SIG-M5 treated with dmso at 0.1 percent for 504 hours (cell line): ENCODE results near the gene PRR23B.
"Not testable (repeated sequence)": the region's sequence is repeated elsewhere in the genome, so short reads cannot be mapped to it uniquely, and the experiment has no call there.

Source experiments
- DNase-seq: peaks from one replicate; lab custom pipeline; 2025; ENCODE audit not compliant: unreplicated experiment; lab: John Stamatoyannopoulos, UW

PRR23B gene

DNA sequence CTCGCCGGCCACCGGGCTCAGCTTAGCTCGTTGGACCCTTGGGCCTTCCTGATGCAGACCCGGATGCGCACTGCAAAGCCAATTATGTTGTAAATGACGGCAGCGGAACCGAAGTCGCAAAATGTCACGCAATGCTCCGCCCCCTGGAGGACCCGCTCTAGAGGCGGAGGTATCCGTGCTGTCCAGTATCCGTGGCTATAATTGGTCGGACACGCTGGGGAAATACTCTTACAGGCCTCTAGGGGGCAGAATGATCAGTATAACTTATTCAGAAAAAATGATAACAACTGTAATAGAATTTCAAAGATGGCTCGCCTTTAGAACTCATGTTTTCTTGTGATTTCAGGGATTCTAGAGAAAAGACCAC, at the start of gene PRR23B:
PRR23B (minus strand) TSS at position 59 of the 367 bp plus-strand sequence. CDS start 265 bp downstream, outside the sequence.
- no peak for DNase-seq

DNA sequence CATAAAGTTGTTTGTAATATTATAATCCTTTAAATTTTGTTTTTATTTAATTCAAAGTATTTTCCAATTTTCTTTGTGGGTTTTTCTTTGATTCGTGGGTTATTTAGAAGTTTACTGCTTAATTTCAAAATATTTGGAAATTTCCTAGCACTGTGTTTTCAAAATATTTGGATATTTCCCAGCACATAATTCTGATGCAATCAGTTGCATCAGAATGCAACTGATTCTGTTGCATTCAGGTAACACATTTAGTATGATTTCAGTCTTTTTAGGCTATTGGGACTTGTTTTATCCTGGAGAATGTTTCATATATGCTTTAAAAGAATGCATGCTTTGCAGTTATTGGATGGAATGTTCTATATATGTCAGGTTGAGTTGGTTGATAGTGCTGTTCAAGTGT, 42.2 kb upstream of the PRR23B start:
- DNase-seq: no peak

DNA sequence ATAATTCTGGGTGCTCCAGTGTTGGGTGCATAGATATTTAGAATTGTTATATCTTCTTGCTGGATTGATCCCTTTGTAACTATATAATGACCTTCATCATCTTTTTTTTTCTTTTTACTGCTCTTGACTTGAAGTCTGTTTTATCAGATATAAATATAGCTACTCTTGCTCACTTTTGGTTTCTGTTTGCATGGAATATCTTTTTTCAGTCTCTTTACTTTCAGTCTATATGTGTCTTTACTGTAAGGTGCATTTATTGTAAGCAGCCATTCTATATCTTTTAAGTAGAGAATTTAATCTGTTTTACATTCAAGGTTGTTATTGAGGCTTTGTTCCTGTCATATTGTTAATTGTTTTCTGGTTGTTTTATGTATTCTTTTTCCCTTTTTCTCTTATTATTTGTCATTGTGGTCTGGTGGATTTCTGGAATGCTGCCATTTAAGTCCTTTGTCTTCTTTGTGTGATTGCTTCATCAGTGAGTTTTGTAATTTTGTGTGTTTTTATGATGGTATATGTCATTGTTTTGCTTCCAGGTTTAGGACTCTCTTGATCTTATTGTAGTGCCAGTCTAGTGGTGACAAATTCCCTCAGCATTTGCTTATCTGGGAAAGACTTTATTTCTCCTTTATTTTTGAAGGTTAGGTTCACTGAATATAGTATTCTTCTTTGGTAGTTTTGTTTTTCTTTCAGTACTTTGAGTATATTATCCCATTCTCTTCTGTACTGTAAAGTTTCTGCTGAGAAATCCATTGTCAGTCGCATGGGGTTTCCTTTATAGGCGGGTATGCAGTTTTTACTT, 32.3 kb upstream of the PRR23B start:
- no peak for DNase-seq

DNA sequence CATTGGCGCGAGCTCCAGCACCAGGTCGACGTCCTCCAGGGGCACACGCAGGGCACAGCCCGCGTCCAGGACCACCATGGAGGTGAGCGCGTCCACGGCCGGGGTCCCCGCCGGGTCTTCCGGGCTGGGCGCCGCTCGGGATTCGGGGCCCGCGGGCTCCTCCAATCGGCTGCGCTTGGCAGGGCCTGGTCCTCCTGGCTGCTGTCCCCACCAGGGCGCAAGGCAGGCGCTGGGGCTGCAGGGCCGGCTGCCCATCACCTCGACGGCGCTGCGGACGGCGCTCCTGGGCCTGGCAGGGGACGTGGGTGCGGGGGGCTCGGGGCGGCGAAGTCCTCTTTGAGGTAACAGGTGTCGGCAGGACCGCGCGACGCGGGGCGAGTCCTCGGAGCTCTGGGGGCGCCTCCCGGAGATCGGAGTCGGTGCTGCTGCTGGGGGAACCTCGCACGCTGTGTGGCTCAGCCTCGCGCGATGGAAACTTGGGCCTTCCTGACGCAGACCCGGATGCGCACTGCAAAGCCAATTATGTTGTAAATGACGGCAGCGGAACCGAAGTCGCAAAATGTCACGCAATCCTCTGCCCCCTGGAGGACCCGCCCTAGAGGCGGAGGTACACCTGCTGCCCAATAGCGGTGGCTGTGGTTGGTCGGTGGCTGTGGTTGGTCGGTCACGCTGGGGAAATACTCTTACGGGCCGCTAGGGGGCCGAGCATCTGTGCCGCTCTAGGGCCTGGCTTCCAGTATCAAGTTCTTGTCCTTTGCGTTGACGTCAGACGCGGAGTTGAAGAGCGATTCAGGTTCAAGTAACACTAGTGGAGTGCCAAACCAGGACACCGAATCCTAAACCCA, 23.9 kb upstream of the PRR23B start, which contains the start of gene PRR23C:
PRR23C (minus strand) TSS at position 527 of the 845 bp plus-strand sequence; CDS start at position 255, 272 bp downstream.
- no peak for DNase-seq

DNA sequence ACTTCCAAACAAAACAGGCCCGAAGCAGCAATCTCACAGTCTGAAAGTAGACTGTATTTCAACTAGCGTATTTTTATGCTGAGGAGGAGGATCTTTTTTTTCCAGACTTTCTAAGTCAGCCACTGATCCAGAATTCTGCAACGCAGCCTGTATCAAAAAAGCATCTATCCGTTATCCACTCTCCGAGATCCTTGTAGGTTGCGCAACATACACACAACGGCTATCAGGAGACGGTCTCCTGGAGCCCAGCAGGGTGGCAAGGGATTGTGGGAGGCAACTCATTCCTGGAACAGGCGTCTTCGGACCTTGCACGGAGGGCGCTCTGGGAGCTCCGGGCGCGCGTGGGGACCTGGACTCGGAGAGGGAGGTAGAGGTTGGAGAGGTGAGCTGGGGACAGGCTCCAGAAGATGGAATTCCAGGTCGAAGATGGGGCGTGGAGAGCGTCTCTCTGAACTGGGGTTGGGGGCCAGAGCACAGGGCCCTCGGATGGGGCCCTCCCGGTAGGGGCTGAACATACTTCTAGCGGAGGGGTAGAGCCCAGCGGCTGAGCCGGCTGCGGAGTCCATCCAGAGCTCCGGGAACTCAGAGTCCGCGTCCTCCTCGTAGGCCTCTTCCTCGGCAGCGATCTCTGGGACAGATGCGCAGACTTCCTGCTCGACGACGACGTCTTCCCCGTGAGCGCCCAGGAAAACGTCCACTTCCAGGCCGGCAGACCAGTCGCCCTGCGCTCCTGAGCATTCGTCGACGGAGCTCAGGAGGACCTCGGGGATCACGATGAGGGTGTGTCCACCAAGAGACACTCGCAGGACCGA, 23.0 kb upstream of the PRR23B start:
- DNase-seq: no peak

DNA sequence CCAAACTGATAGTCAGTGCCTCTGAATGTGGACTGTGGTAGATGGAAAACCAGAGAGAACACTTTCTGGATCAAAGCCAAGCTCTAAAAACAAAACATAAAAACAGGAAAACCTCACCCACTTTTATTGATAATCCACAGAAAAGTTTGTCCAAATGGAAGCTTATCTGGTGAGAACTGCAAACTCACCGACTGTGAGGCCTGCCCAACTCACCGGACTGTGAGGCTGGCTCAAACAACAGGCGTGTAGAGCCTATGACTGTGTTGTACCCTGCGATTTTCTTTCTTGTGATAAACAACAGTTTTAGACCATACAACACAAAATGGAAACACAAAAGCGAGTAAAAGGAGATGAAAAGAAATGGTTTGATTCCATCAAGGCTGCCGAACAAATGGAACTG, 16.8 kb upstream of the PRR23B start:
- no peak for DNase-seq

DNA sequence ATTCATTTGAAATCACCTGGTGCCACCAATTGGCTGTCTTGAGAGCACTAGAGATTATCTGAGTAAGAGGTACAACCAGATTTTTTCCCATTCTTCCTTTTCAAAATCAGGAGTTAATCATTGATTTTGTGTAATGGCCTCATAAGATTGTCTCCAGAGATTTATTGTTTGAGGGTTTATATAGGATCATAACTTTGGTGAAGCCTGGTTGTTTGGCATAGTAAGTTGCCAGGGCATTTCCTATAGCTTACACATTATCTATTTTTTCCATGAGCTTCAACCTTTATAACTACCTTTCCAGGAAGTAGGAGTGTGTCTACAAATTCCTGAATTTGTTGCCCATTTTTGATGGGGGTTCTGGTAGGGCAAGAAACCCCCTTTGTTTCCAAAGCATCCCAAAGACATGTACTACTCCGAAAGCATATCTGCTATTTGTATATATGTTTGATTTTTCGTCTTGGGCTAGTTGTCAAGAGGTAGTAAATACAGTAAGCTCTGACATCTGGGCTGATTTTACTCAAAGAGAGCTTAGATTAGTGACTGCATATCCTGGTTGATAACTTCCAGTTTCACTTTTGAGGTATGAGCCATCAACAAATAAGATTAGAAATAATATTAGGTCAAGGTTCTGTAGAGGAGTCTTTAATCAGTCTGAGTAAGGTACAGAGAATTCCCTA, 11.7 kb upstream of the PRR23B start:
- DNase-seq: no peak

DNA sequence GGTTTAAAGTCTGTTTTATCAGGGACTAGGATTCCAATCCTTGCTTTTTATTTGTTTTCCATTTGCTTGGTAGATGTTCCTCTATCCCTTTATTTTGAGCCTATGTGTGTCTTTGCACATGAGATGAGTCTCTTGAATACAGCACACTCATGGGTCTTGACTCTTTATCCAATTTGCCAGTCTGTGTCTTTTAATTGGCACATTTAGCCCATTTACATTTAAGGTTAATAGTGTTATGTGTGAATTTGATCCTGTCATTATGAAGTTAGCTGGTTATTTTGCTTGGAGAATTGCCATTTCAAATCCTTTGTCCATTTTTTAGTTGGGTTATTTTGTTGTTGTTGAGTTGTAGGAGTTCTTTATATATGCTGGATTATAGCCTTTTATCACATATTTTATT, 9.8 kb upstream of the PRR23B start:
- DNase-seq: not testable (repeated sequence)

DNA sequence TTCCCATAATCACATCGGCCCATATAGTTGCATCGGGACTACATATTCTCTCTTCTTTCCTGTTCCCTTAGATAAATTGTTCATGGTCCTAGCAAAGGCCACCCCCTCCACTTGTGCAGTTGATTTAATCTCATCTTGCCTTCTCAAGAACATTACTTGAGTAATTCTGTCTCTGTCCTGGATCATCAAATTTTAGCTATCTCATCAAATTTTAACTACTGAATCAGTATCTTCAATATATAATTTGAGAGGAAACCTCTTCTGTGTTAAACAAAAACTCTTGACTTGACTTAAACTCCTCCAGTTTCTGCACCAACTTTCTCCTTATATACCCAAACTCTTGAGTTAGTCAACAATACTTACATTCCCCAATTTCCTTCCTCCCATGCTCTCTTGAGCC, 4.2 kb upstream of the PRR23B start:
- DNase-seq: no peak

DNA sequence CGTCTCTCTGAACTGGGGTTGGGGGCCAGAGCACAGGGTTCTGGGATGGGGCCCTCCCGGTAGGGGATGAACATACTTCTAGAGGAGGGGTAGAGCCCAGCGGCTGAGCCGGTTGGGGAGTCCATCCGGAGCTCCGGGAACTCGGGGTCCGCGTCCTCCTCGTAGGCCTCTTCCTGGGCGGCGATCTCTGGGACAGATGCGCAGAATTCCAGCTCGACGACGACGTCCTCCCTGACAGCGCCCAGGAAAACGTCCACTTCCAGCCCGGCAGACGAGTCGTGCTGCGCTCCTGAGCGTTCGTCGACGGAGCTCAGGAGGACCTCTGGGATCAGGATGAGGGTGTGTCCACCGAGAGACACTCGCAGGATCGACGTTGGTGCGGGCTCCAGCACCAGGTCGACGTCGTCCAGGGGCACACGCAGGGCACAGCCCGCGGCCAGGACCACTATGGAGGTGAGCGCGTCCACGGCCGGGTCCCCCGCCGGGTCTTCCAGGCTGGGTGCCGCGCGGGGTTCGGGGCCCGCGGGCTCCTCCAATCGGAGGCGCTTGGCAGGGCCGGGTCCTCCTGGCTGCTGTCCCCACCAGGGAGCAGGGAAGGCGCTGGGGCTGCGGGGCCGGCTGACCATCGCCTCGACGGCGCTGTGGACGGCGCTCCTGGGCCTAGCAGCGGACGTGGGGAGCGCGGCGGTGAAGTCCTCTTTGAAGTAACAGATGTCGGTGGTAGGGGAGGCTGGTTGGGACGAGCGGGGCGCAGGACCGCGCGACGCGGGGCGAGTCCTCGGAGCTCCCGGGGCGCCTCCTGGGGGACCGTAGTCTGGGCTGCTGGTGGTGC, 474 bp downstream of the PRR23B start:
- no peak for DNase-seq

DNA sequence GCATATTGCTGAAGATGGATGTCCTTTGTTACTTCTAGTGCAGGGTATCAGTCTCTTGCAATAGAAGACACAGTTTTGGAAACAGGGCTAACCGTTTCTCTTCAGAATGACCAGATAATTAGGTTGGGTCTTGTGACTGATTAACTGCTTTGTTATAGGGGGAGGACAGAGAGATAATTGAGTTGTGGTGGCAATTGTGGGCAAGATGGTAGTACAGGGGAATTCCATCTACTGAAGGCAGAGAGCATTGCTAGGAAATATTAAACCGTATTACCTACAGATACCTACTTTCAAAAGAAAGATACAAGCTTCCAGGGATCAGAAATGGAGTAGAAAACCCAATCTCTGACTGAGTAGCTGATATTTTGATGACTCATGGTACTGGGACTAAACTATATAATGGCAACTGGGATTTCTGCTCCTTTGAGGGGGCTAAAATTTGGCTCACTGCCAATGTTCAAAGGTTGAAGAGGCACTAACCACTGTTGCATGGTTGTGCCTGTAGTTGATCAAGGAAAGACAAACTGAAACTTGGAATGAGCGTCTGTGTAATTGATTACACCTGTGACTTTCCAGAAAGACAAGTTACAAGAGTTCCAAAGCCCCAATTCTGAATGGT, 4.2 kb downstream of the PRR23B start:
- DNase-seq: no peak

DNA sequence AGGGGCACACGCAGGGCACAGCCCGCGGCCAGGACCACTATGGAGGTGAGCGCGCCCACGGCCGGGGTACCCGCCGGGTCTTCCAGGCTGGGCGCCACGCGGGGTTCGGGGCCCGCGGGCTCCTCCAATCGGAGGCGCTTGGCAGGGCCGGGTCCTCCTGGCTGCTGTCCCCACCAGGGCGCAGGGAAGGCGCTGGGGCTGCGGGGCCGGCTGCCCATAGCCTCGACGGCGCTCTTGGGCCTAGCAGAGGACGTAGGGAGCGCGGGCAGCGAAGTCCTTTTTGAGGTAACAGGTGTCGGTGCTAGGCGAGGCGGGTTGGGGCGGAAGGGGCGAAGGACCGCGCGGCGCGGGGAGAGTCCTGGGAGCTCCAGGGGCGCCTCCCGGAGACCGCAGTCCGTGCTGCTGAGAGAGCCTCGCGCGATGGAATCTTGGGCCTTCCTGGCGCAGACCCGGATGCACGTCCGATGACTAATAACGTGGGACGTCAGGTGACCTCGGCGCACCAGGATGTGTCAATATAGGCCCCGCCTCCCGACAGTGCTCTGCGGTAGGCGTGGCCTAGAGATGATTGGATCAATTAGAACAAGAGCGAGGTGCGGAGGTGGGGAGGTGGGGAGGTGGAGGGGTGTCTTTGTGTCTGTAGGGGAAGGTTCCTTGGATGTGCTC, 14.5 kb downstream of the PRR23B start, which contains the start of gene PRR23A:
PRR23A (minus strand) TSS at position 218 of the 666 bp plus-strand sequence; CDS start at position 218, 0 bp downstream.
- no peak for DNase-seq

DNA sequence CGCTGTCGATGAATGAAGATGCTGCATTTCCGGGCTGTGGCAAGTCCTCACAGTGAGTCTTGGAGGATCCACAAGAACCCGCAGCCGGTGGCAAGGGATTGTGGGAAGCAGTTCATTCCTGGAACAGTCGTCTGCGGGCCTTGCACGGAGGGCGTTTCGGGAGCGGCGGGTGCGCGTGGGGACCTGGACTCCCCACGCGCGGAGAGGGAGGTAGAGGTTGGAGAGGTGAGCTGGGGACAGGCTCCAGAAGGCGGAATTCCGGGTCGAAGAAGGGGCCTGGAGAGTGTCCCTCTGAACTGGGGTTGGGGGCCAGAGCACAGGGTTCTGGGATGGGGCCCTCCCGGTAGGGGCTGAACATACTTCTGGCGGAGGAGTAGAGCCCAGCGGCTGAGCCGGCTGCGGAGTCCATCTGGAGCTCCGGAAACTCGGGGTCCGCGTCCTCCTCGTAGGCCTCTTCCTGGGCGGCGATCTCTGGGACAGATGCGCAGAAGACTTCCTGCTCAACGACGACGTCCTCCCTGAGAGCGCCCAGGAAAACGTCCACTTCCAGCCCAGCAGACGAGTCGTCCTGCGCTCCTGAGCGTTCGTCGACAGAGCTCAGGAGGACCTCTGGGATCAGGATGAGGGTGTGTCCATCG, 15.3 kb downstream of the PRR23B start:
- no peak for DNase-seq

DNA sequence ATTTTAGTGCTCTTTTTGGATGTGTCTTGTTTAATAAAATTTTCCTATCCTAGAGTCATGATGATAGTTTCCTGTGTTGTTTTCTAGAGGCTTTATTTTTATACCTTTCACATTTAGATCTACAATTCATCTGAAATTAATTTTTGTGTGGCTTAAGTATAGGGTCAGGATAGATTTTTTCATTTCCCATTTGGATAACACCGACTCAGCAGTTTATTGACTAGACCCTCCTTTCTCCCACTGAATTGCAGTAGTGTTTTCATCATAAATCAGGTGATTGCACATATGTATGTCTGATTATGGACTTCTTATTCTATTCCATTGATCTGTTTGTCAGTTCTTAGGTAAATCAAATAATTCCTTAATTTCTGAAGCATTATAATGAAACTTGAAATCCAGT, 25.0 kb downstream of the PRR23B start:
- no peak for DNase-seq

DNA sequence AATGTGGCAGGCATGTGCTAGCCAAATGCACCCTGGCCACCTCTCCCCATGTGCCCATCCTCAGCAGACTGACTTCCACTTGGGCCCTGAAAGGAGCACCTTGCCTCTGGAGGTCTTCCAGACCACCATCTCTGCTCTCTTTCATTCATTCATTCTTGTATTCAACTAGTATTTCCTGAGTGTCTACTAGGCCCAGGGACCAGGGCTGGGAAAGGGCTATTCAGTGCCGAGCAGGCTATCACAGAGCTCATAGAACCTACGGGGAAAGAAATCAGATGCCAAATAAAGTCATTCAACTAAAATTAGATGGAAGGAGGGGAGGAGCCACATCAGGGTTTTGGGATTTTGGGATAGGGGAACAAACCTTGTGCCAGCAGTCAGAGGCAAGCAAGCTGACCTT, 33.5 kb downstream of the PRR23B start:
- DNase-seq: no peak

DNA sequence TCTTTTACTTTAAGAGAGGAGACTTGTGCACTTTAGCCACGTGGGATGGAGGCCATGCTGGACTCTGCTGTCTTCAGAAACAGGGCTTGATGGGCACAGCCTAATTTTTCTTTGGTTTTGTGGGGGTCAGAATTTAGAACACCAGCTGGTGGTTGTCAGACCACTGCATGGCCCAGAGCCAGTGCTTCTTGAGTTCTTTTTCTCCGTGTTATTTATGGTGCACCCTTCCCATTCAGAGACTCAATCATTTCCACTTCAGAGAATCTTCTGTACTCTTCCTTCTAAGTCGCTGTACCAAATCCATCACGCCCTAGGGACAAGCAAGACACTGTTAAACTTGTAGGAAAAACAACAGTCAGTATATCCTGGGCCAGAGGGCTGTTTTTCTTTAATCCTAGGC, 34.8 kb downstream of the PRR23B start:
- DNase-seq: no peak

DNA sequence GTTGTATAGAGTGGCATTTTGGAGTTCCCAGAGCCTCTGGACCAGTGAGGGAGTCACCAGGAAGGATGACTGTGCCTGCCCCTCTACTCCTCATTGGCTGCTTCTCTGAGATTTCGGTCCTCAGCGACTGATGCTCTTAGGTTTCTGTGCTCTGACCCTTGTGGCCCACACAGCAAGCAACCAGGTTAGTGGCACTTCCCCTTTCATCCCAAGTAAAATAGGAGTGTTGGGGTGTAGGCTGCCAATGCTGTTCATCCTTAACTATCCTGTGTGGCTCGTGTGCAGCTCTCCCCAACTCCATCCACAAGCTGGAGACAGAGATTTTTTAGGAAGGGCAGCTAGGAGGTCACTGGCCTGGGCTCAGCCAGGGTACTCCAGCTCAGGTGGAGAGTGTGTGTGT, 35.9 kb downstream of the PRR23B start:
- DNase-seq: no peak

DNA sequence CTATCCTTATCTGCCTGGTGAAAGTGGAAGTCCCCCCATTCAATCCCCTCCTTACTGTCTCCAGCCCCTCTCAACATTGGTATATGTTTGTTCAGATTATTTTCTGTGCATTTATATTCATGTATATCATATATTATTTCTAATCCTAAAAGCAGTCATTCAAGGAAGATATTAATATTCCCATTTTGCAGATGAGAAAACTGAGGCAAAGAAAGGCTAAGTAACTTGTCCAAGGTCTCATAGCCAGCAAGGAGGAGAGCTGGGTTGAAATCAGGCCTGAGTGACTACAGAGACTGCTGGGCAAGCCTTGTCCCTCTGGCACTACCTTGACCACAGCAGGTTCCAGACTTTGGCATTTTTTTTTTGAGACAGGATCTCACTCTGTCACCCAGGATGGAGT, 44.7 kb downstream of the PRR23B start:
- DNase-seq: no peak
